Type B pancreatic cell (in vitro differentiated cells): ENCODE results near the gene BABAM2. TPM values are rescaled to one million over a fixed set of nuclear protein-coding genes. Genes with fewer than 3 reads are reported as not detected.
"Not testable (repeated sequence)": the region's sequence is repeated elsewhere in the genome, so short reads cannot be mapped to it uniquely, and the experiment has no call there.

Experiments
- DNase-seq: peaks from one replicate; pipeline ENCODE4 v3.0.0; 2021; ENCODE audit warnings: mixed read lengths; ENCODE audit not compliant: unreplicated experiment; ENCODE audit errors: extremely low spot score
- H3K27ac Mint-ChIP-seq: 2 replicates; pipeline ENCODE4 v1.8.0; 2021; ENCODE audit warnings: mild to moderate bottlenecking, mixed read lengths
- H3K27me3 Mint-ChIP-seq: 2 replicates; pipeline ENCODE4 v1.8.0; 2021; ENCODE audit warnings: mixed read lengths
- H3K36me3 Mint-ChIP-seq: 2 replicates; pipeline ENCODE4 v1.8.0; 2021; ENCODE audit warnings: mixed read lengths
- H3K4me1 Mint-ChIP-seq: one replicate; pipeline ENCODE4 v1.8.0; 2021; ENCODE audit warnings: mixed read lengths; ENCODE audit not compliant: unreplicated experiment
- H3K4me3 Mint-ChIP-seq: 2 replicates; pipeline ENCODE4 v1.8.0; 2021; ENCODE audit warnings: mild to moderate bottlenecking, mixed read lengths
- H3K9me3 Mint-ChIP-seq: 2 replicates; pipeline ENCODE4 v1.8.0; 2021; ENCODE audit warnings: mixed read lengths
- total RNA-seq: library from RNA; stranded (reverse); gene quantifications from 2 replicates; pipeline ENCODE4 v1.2.1, GENCODE V29; 2021; ENCODE audit warnings: low replicate concordance
- TF ChIP-seq, protein P1 (sequence below): fragments of 200-600 bp; sonication (generic); conservative IDR thresholded peaks from 2 replicates; pipeline ENCODE4 v1.5.0; 2021; ENCODE audit warnings: antibody characterized with exemption, mild to moderate bottlenecking

Gene BABAM2
- total RNA-seq, 1 donor from 2014 or later: 30.4 TPM

DNA sequence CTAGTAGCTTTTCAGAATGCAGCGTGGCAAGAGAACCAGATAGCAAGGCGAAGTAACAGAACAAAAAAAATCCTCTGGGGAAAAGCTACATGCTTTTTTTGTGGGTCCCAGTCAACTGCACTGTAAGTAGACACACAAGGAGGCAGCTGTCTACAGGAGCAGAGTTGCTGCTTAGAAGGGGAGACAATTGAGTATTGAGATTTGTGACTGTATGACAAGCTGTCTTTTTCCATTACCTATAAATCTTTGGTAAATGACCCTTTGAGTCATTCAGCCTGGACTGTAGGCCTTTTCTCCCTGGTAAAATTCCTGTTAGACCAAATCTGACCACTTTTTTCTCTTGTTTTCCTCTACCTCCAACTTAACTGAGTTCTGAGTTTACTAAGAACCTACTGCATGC is 358.0 kb downstream of the BABAM2 start:
- Mint-ChIP-seq H3K27me3 (no peaks in the 10 kb centered on the region), H3K9me3 (no peaks in the 10 kb centered on the region), H3K36me3 (peaks cover 5% of the 10 kb centered on the region), H3K4me3 (no peak overlapping the region), H3K4me1 (peaks cover 19% of the 10 kb centered on the region), H3K27ac (no peak overlapping the region)
- TF ChIP-seq, protein P1, sequence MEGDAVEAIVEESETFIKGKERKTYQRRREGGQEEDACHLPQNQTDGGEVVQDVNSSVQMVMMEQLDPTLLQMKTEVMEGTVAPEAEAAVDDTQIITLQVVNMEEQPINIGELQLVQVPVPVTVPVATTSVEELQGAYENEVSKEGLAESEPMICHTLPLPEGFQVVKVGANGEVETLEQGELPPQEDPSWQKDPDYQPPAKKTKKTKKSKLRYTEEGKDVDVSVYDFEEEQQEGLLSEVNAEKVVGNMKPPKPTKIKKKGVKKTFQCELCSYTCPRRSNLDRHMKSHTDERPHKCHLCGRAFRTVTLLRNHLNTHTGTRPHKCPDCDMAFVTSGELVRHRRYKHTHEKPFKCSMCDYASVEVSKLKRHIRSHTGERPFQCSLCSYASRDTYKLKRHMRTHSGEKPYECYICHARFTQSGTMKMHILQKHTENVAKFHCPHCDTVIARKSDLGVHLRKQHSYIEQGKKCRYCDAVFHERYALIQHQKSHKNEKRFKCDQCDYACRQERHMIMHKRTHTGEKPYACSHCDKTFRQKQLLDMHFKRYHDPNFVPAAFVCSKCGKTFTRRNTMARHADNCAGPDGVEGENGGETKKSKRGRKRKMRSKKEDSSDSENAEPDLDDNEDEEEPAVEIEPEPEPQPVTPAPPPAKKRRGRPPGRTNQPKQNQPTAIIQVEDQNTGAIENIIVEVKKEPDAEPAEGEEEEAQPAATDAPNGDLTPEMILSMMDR: no peak
- DNase-seq: no peak

DNA sequence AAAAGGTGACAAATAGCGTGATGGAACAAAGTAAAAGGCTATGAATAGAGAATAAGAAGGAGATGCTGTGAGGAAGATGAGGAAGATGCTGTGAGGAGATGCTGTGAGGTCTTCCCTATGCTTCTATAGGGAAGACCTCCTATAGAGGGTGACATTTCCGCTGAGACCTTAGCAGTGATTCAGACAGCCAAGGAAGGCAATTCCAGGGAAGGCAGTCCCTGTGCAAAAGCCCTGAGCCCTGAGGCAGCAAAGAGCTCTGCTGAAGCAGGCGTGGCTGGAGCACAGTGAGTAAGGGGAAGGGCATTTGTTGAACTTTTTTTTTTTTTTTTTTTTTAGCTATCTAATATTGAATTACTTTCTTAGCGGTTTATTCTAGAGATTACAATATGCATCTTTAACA is 359.5 kb downstream of the BABAM2 start:
- Mint-ChIP-seq H3K27ac (no peak overlapping the region), H3K36me3 (peaks cover 5% of the 10 kb centered on the region), H3K4me3 (no peak overlapping the region)

DNA sequence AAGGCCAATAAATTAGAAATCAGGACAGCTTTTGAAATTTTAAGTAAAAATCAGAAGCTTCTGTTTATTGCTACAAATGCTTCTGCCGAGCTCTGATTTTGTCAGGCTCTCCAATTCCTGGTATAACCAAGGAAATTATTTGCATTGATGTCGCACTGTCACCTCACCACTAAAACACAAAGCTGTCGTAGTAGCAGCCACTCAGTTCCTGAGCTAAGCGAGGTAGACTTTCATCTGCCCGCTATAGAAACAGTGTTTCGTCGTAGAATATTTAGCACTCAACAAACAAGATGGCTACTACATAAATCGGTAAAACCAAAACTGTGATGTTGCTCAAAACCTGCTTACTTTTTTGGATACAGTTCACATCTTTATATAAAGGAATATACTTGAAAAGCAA is 360.8 kb downstream of the BABAM2 start:
- Mint-ChIP-seq H3K9me3 (no peaks in the 10 kb centered on the region), H3K4me3 (no peak overlapping the region), H3K36me3 (peaks cover under 1% of the 10 kb centered on the region), H3K27ac (no peak overlapping the region), H3K4me1 (peaks cover 13% of the 10 kb centered on the region), H3K27me3 (no peaks in the 10 kb centered on the region)
- DNase-seq: no peak
- TF ChIP-seq, protein P1: no peak

More for the DNA sequence above, 359.5 kb downstream of the BABAM2 start:
- Mint-ChIP-seq H3K4me1 (peaks cover 17% of the 10 kb centered on the region), H3K27me3 (no peaks in the 10 kb centered on the region), H3K9me3 (no peaks in the 10 kb centered on the region)
- no peak for DNase-seq
- TF ChIP-seq, protein P1: no peak

DNA sequence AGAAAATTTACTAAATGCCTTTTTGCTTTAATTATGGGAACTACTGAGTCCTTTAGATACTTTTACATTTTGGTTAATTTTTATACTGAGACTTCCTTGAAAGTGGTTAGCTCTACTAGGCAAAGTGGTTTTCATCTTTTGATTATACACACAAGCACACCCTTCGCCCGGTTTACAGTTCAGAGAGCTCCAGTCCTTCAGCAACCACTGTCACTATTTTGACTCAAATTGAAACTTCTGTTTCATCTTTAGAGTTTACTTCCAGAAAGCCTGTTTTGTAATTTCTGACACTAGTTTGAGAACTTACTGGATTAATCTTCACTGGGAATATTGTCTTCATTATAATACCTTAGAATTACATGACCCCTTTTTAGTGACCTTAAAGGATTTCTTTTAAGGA is 361.8 kb downstream of the BABAM2 start:
- Mint-ChIP-seq H3K9me3 (no peaks in the 10 kb centered on the region), H3K4me3 (no peak overlapping the region), H3K27ac (no peak overlapping the region), H3K4me1 (peaks cover 9% of the 10 kb centered on the region), H3K36me3 (peaks cover 5% of the 10 kb centered on the region), H3K27me3 (no peaks in the 10 kb centered on the region)
- TF ChIP-seq, protein P1: no peak
- no peak for DNase-seq

DNA sequence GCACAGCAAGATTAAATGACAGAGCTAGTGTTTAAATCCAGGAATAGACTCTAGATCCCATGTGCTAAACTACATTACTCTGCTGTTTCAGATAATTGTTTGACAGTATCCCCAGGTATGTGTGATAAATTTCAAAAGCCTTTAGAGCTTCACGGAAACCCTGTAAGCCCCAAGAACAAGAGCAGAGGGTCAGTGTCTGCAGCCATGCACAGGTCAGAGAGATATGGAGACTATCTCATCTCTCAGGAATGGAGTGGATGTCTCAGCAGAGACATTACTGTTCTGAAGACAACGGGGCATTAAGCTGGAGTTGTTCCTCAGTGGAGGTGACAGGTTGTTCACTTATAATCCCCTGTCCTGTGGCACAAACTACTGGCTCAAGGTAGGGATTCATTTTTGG is 363.0 kb downstream of the BABAM2 start:
- TF ChIP-seq, protein P1: no peak
- Mint-ChIP-seq H3K4me1 (peaks cover 9% of the 10 kb centered on the region), H3K27me3 (no peaks in the 10 kb centered on the region), H3K36me3 (peaks cover 6% of the 10 kb centered on the region), H3K27ac (no peak overlapping the region), H3K9me3 (no peaks in the 10 kb centered on the region), H3K4me3 (no peak overlapping the region)
- no peak for DNase-seq

DNA sequence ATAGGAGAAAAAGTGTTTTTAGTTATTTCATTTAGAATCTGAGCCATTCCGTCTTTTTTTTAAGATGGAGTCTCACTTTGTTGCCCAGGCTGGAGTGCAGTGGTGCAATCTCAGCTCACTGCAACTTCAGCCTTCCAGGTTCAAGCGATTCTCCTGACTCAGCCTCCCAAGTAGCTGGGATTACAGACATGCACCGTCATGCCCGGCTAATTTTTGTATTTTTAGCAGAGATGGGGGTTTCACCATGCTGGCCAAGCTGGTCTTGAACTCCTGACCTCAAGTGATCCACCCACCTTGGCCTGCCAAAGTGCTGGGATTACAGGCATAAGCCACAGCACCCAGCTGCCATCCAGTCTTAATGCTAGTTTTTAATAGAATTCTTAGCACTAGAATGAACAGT is 364.7 kb downstream of the BABAM2 start:
- H3K4me1 Mint-ChIP-seq, H3K27ac Mint-ChIP-seq: not testable (repeated sequence)

More for the DNA sequence above, 364.7 kb downstream of the BABAM2 start:
- H3K27me3 Mint-ChIP-seq, H3K4me3 Mint-ChIP-seq, H3K36me3 Mint-ChIP-seq, H3K9me3 Mint-ChIP-seq, DNase-seq: not testable (repeated sequence)
